ENCODE measurements around the gene APBB1IP.
"Not testable (repeated sequence)": the region's sequence is repeated elsewhere in the genome, so short reads cannot be mapped to it uniquely, and the experiment has no call there.

The APBB1IP gene

DNA sequence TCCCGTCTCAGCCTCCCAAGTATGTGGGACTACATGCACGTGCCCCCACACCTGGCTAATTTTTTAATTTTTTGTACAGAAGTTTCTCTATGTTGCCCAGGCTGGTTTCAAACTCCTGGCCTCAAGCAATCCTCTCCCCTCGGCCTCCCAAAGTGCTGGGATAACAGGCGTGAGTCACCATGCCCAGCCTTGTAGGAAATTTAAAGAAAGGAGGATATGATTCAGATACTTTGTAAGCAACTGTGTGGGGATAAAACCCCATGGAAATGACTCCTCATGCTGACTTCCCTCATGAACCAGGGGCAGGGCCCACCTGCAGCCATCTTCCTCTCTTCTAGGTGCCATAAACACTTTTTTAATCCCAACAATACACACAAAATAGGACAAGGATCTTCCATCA is 50.2 kb downstream of the APBB1IP start:
- WGBS (ENCODE audit: insufficient coverage, insufficient read length): no CpG with 5 or more reads among the region's 4 CpGs

DNA sequence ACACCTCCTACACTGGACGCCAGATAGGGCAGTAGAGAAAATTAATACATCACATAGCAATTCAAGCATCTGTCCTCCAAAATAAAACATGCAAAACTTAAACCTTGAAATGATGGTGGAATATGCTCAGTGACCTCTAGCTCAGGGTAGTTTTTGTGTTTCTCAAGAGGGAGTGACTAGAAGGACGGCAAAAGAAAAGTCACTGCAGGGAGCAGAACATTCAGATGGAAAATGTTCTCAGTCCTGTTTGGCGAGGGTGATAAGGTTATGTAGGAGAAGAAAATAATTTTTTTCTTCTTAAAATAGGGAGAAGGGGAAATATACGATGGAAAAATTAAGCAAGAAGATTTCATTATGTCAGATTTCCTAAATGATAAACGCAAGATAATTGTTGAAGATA is 50.9 kb downstream of the APBB1IP start:
- Histone ChIP-seq H3K36me3 (ENCODE audit: control insufficient read depth, insufficient read depth, low read length) (no peaks in the 10 kb centered on the region), H3K4me1 (ENCODE audit: control insufficient read depth, insufficient read depth, low read length) (no peaks in the 10 kb centered on the region), H3K9me3 (ENCODE audit: control insufficient read depth, insufficient read depth, low read length) (no peaks in the 10 kb centered on the region), H3K27me3 (ENCODE audit: control insufficient read depth, insufficient read depth, low read length) (no peaks in the 10 kb centered on the region), H3K4me3 (ENCODE audit: low read length) (no peak overlapping the region), H3K27ac (ENCODE audit: low read length) (no peak overlapping the region)
- no peak for DNase-seq (ENCODE audit: low read depth, low spot score)
- WGBS (ENCODE audit: insufficient coverage, insufficient read length): 100% methylated on average over 3 of the region's 5 CpGs

More for the DNA sequence above, 50.2 kb downstream of the APBB1IP start:
- DNase-seq (ENCODE audit: low read depth, low spot score): no peak
- no peak overlapping the region for H3K27ac ChIP-seq (ENCODE audit: low read length)
- H3K4me3 ChIP-seq (ENCODE audit: low read length): no peak overlapping the region
- no peaks in the 10 kb centered on the region for H3K4me1 ChIP-seq (ENCODE audit: control insufficient read depth, insufficient read depth, low read length)
- H3K9me3 ChIP-seq (ENCODE audit: control insufficient read depth, insufficient read depth, low read length): no peaks in the 10 kb centered on the region
- H3K36me3 ChIP-seq (ENCODE audit: control insufficient read depth, insufficient read depth, low read length): no peaks in the 10 kb centered on the region
- no peaks in the 10 kb centered on the region for H3K27me3 ChIP-seq (ENCODE audit: control insufficient read depth, insufficient read depth, low read length)

DNA sequence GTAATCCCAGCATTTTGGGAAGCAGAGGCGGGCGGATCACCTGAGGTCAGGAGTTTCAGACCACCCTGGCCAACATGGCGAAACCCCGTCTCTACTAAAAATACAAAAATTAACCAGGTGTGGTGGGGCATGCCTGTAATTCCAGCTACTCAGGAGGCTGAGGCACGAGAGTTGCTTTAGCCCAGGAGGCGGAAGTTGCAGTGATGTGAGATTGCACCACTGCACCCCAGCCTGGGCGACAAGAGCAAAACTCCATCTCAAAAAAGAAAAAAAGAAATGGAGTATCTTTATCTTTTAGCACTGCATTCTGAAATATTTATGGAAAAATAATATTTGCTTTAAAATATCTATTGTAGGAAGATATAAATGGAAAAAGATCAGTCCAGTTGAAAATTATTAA is 52.2 kb downstream of the APBB1IP start:
- H3K4me3 ChIP-seq (ENCODE audit: low read length); H3K9me3 ChIP-seq (ENCODE audit: control insufficient read depth, insufficient read depth, low read length); DNase-seq (ENCODE audit: low read depth, low spot score); H3K4me1 ChIP-seq (ENCODE audit: control insufficient read depth, insufficient read depth, low read length); H3K27ac ChIP-seq (ENCODE audit: low read length); H3K36me3 ChIP-seq (ENCODE audit: control insufficient read depth, insufficient read depth, low read length); H3K27me3 ChIP-seq (ENCODE audit: control insufficient read depth, insufficient read depth, low read length): not testable (repeated sequence)
- no CpG with 5 or more reads among the region's 7 CpGs for WGBS (ENCODE audit: insufficient coverage, insufficient read length)

DNA sequence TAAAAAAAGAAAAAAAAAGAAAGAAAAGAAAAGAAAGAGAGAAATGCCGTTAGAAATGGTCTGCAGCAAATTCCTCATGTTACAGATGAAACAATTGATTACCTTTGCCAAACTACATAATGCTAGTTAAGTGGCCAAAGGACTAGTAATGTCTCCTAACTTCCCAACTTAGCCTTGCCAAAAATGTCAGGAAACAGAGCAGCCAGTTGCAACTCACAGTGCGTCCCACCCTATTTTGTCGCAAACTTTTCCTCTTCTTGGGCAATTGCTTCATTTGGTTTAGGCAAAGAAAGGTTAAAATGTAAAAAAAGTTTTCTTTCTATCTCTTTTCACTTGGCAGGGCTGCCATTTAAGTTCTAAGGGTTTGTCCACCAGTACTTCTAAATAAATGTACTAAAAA is 53.1 kb downstream of the APBB1IP start:
- Histone ChIP-seq H3K9me3 (ENCODE audit: control insufficient read depth, insufficient read depth, low read length) (no peaks in the 10 kb centered on the region), H3K27ac (ENCODE audit: low read length) (no peak overlapping the region), H3K4me1 (ENCODE audit: control insufficient read depth, insufficient read depth, low read length) (no peaks in the 10 kb centered on the region), H3K27me3 (ENCODE audit: control insufficient read depth, insufficient read depth, low read length) (no peaks in the 10 kb centered on the region), H3K4me3 (ENCODE audit: low read length) (no peak overlapping the region), H3K36me3 (ENCODE audit: control insufficient read depth, insufficient read depth, low read length) (no peaks in the 10 kb centered on the region)
- no peak for DNase-seq (ENCODE audit: low read depth, low spot score)
- WGBS (ENCODE audit: insufficient coverage, insufficient read length): no CpG with 5 or more reads among the region's 3 CpGs

DNA sequence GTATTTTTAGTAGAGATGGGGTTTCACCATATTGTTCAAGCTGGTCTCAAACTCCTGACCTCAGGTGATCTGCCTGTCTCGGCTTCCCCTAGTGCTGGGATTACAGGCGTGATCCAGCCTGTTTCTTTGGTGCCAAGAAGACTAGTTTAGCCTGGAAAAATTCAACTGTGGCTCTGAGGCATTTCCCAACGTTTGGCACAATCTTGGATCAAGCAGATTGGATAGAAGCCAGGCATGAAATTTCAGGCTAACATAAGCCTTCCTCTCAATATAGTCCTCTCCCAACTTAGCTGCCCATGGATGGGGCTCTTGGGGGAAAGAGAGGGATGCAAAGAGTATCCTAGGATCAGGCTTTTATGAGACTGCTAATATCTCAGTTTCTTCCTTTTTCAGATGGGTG is 53.8 kb downstream of the APBB1IP start:
- Histone ChIP-seq H3K27ac (ENCODE audit: low read length) (no peak overlapping the region), H3K4me3 (ENCODE audit: low read length) (no peak overlapping the region), H3K27me3 (ENCODE audit: control insufficient read depth, insufficient read depth, low read length) (no peaks in the 10 kb centered on the region), H3K9me3 (ENCODE audit: control insufficient read depth, insufficient read depth, low read length) (no peaks in the 10 kb centered on the region), H3K36me3 (ENCODE audit: control insufficient read depth, insufficient read depth, low read length) (no peaks in the 10 kb centered on the region), H3K4me1 (ENCODE audit: control insufficient read depth, insufficient read depth, low read length) (no peaks in the 10 kb centered on the region)
- no CpG with 5 or more reads among the region's 3 CpGs for WGBS (ENCODE audit: insufficient coverage, insufficient read length)
- no peak for DNase-seq (ENCODE audit: low read depth, low spot score)

DNA sequence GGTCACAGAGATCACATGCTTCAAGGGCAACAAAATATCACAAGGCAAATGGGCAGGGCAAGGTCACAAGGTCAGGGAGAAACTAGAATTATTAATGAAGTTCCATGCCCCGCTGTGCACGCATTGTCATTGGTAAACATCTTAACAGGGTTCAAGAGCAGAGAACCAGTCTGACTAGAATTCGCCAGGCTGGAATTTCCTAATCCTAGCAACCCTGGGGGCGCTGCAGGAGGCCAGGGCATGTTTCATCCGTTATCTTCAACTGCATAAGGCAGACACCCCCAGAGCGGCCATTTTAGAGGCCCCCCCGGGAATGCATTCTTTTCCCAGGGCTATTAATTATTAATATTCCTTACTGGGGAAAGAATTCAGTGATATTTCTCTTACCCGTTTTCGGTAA is 54.6 kb downstream of the APBB1IP start:
- not testable (repeated sequence) for H3K4me1 ChIP-seq (ENCODE audit: control insufficient read depth, insufficient read depth, low read length); DNase-seq (ENCODE audit: low read depth, low spot score); H3K36me3 ChIP-seq (ENCODE audit: control insufficient read depth, insufficient read depth, low read length); H3K4me3 ChIP-seq (ENCODE audit: low read length); H3K27ac ChIP-seq (ENCODE audit: low read length); H3K9me3 ChIP-seq (ENCODE audit: control insufficient read depth, insufficient read depth, low read length); H3K27me3 ChIP-seq (ENCODE audit: control insufficient read depth, insufficient read depth, low read length)
- no CpG with 5 or more reads among the region's 9 CpGs for WGBS (ENCODE audit: insufficient coverage, insufficient read length)

DNA sequence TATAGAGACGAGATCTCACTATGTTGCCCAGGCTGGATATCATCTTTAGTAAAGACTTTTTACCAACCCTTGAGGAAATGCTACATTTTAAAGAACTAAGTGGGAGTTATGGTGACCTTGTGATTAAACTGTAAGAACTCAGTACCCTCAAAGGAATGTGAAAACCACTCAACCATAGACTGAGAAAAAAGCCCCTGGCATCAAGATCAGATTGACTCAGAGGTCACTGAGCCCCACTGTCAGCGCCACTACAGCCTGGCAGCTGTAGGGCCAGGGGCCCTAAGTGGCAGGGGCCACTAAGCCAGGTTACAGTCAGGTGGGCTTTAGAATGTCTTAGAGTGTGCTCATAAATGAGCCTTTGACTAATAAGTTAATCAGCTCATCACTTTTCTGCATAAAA is 55.9 kb downstream of the APBB1IP start:
- no peak for DNase-seq (ENCODE audit: low read depth, low spot score)
- H3K36me3 ChIP-seq (ENCODE audit: control insufficient read depth, insufficient read depth, low read length): no peaks in the 10 kb centered on the region
- no peak overlapping the region for H3K27ac ChIP-seq (ENCODE audit: low read length)
- H3K4me3 ChIP-seq (ENCODE audit: low read length): no peak overlapping the region
- H3K27me3 ChIP-seq (ENCODE audit: control insufficient read depth, insufficient read depth, low read length): no peaks in the 10 kb centered on the region
- no peaks in the 10 kb centered on the region for H3K9me3 ChIP-seq (ENCODE audit: control insufficient read depth, insufficient read depth, low read length)
- H3K4me1 ChIP-seq (ENCODE audit: control insufficient read depth, insufficient read depth, low read length): no peaks in the 10 kb centered on the region
- WGBS (ENCODE audit: insufficient coverage, insufficient read length): no CpG with 5 or more reads among the region's 2 CpGs

DNA sequence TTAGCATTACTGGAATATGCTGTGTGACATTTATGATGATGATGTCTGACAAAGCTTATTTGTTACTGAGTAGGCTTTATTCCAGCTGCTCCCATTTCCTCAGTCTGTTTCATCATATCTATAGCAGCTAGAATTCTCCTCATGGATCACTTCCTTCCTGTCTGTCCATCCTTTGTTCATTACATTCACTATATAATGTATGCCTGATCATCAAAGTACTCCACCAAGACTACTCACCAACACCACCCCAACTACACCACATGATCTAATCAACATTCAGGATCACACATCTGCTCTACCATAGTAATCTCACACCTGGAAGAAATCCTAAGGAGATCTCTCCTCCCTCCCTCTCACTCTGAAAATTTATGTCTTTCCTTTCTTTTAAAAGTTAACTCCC is 61.3 kb downstream of the APBB1IP start:
- Histone ChIP-seq H3K27me3 (ENCODE audit: control insufficient read depth, insufficient read depth, low read length) (no peaks in the 10 kb centered on the region), H3K4me3 (ENCODE audit: low read length) (no peak overlapping the region), H3K36me3 (ENCODE audit: control insufficient read depth, insufficient read depth, low read length) (no peaks in the 10 kb centered on the region), H3K4me1 (ENCODE audit: control insufficient read depth, insufficient read depth, low read length) (no peaks in the 10 kb centered on the region), H3K9me3 (ENCODE audit: control insufficient read depth, insufficient read depth, low read length) (no peaks in the 10 kb centered on the region), H3K27ac (ENCODE audit: low read length) (no peak overlapping the region)
- no peak for DNase-seq (ENCODE audit: low read depth, low spot score)

DNA sequence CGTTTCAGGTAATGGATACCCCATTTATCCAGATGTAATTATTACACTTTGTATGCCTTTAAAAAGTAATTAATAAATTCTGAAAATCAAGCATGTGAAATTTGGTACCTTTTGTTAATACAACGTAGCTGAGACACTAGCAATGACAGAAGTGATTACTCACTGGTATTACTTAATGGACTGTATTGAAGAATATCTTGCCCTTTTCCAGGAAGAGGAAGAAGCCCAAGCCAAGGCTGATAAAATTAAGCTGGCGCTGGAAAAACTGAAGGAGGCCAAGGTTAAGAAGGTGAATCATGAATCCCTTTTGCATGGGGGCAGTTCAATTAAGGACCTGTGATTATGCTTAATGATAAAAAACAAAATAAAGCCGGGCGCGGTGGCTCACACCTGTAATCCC is 64.8 kb downstream of the APBB1IP start:
- no peaks in the 10 kb centered on the region for H3K9me3 ChIP-seq (ENCODE audit: control insufficient read depth, insufficient read depth, low read length)
- H3K27ac ChIP-seq (ENCODE audit: low read length): no peak overlapping the region
- no CpG with 5 or more reads among the region's 6 CpGs for WGBS (ENCODE audit: insufficient coverage, insufficient read length)
- H3K4me1 ChIP-seq (ENCODE audit: control insufficient read depth, insufficient read depth, low read length): no peaks in the 10 kb centered on the region
- no peaks in the 10 kb centered on the region for H3K36me3 ChIP-seq (ENCODE audit: control insufficient read depth, insufficient read depth, low read length)
- H3K4me3 ChIP-seq (ENCODE audit: low read length): no peak overlapping the region
- no peak for DNase-seq (ENCODE audit: low read depth, low spot score)
- no peaks in the 10 kb centered on the region for H3K27me3 ChIP-seq (ENCODE audit: control insufficient read depth, insufficient read depth, low read length)

DNA sequence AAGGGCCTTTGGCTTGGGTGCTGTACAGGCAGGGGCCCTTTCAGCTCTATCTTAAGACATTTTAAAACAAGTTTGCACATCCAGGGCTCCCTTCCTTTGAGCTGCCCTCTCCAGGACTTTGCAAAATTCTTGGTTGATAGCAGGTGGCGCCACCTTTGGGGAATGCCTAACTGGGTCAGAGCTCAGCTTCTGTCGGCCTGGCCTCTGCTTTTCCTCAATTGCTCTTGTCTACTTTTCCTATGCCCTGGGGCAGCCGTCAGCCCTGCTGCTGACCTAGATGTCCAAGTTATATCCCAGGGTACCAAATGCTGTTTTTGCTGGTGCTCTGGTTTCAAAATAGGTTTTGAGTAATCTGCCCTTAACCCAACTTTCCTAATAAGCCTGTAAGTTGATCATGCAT is 65.8 kb downstream of the APBB1IP start:
- no CpG with 5 or more reads among the region's 3 CpGs for WGBS (ENCODE audit: insufficient coverage, insufficient read length)
- no peaks in the 10 kb centered on the region for H3K4me1 ChIP-seq (ENCODE audit: control insufficient read depth, insufficient read depth, low read length)
- H3K27ac ChIP-seq (ENCODE audit: low read length): no peak overlapping the region
- H3K27me3 ChIP-seq (ENCODE audit: control insufficient read depth, insufficient read depth, low read length): no peaks in the 10 kb centered on the region
- no peaks in the 10 kb centered on the region for H3K9me3 ChIP-seq (ENCODE audit: control insufficient read depth, insufficient read depth, low read length)
- no peak for DNase-seq (ENCODE audit: low read depth, low spot score)
- H3K4me3 ChIP-seq (ENCODE audit: low read length): no peak overlapping the region
- H3K36me3 ChIP-seq (ENCODE audit: control insufficient read depth, insufficient read depth, low read length): no peaks in the 10 kb centered on the region

DNA sequence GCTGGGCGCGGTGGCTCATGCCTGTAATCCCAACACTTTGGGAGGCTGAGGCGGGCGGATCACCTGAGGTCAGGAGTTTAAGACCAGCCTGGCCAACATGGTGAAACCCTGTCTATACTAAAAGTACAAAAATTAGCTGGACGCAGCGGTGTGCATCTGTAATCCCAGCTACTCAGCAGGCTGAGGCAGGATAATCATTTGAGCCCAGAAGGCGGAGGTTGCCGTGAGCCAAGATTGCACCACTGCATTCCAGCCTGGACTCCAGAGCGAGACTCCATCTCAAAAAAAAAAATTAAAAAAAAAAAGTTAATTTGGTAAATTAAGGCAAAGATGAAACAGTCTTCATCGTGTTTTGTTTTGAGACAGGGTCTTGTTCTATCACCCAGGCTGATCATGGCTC is 66.3 kb downstream of the APBB1IP start:
- H3K27me3 ChIP-seq (ENCODE audit: control insufficient read depth, insufficient read depth, low read length); H3K4me1 ChIP-seq (ENCODE audit: control insufficient read depth, insufficient read depth, low read length); H3K27ac ChIP-seq (ENCODE audit: low read length); DNase-seq (ENCODE audit: low read depth, low spot score); H3K4me3 ChIP-seq (ENCODE audit: low read length); H3K36me3 ChIP-seq (ENCODE audit: control insufficient read depth, insufficient read depth, low read length); H3K9me3 ChIP-seq (ENCODE audit: control insufficient read depth, insufficient read depth, low read length): not testable (repeated sequence)
- no CpG with 5 or more reads among the region's 10 CpGs for WGBS (ENCODE audit: insufficient coverage, insufficient read length)

Data from iPS DF 6.9 (cell line).